HG03066 (cell line): ENCODE measurements around the gene NPFFR1.

Experiments
- ATAC-seq: cut with Tn5 transposase; IDR thresholded peaks from one replicate; pipeline ENCODE4 v1.9.1; 2021; ENCODE audit warnings: low read depth; ENCODE audit not compliant: unreplicated experiment

NPFFR1 gene

GRCh38 chr10:70283445-70284399, at the start of gene NPFFR1:
TSS of gene NPFFR1 (minus strand) at chr10:70284004. CDS start at chr10:70283676, 328 bp downstream.
- no peak for ATAC-seq

GRCh38 chr10:70333268-70333667, 49.5 kb upstream of the NPFFR1 start:
- ATAC-seq: no peak

GRCh38 chr10:70331486-70332268, 47.9 kb upstream of the NPFFR1 start:
- ATAC-seq: peak; percentile 75

GRCh38 chr10:70331160-70331485, 47.3 kb upstream of the NPFFR1 start:
- ATAC-seq: no peak

- ATAC-seq: no peak
Observed at GRCh38 chr10:70330671-70331070, 46.9 kb upstream of the NPFFR1 start.

- ATAC-seq: no peak
Observed at GRCh38 chr10:70328967-70329366, 45.2 kb upstream of the NPFFR1 start.

- no peak for ATAC-seq
Observed at GRCh38 chr10:70328018-70328417, 44.2 kb upstream of the NPFFR1 start.

GRCh38 chr10:70324951-70325781, 41.4 kb upstream of the NPFFR1 start:
- no peak for ATAC-seq

- ATAC-seq: peak; percentile 71
Observed at GRCh38 chr10:70324339-70324861, 40.6 kb upstream of the NPFFR1 start.

GRCh38 chr10:70323697-70324338, 40.0 kb upstream of the NPFFR1 start:
- ATAC-seq: no peak

- ATAC-seq: no peak
Observed at GRCh38 chr10:70323138-70323696, 39.4 kb upstream of the NPFFR1 start.

- ATAC-seq: no peak
Observed at GRCh38 chr10:70321897-70322890, 38.4 kb upstream of the NPFFR1 start.

GRCh38 chr10:70321233-70321632, 37.4 kb upstream of the NPFFR1 start:
- ATAC-seq: no peak

- ATAC-seq: no peak
Observed at GRCh38 chr10:70320751-70321150, 36.9 kb upstream of the NPFFR1 start.

GRCh38 chr10:70319824-70320223, 36.0 kb upstream of the NPFFR1 start:
- no peak for ATAC-seq

GRCh38 chr10:70319183-70319582, 35.4 kb upstream of the NPFFR1 start:
- no peak for ATAC-seq

- ATAC-seq: no peak
Observed at GRCh38 chr10:70317943-70318318, 34.1 kb upstream of the NPFFR1 start.

- no peak for ATAC-seq
Observed at GRCh38 chr10:70317272-70317942, 33.6 kb upstream of the NPFFR1 start.
